ENCODE data around the gene ZCCHC14. TPM values are rescaled to one million over a fixed set of nuclear protein-coding genes. Genes with fewer than 3 reads are reported as not detected.
"Not testable (repeated sequence)": the region's sequence is repeated elsewhere in the genome, so short reads cannot be mapped to it uniquely, and the experiment has no call there.

The ZCCHC14 gene
- total and polyA plus RNA-seq, 4 experiments from 2014 or later: 0.21 to 25.1 (median 11.9) TPM

DNA sequence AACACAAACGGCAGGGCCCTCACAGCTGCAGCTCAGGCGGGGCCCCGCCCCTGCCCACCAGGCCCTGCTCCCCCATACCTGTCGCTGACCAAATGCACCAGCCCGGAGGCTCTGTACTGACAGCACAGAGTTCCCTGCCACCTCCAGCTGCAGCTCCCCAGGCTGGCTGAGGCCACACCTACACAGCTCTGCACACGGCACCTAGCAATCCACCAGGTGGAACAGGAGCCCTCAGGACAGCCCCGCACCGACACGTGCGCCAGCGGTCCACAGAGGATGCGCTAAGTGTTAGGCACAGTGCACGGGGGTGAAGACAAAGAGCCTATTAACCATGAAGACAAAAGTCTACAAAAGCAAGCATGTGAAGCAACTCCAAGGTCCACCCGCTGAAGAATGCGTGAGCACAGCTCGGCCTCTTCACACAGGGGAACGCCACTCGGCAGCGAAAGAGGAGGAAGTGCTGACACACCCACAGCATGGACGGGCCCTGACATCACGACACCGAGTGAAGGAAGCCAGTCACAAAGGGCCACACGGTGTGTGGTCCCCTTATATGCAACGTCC is 5.4 kb downstream of the ZCCHC14 start:
- ChIA-PET CTCF (ENCODE audit: partially characterized antibody) (no interaction called here), POLR2A (ENCODE audit: partially characterized antibody) (no interaction called here)
- Histone ChIP-seq H3K36me3 (ENCODE audit: insufficient read depth, low read length) (no peaks in the 10 kb centered on the region), H3K27me3 (ENCODE audit: insufficient read depth, low read length) (no peaks in the 10 kb centered on the region), H3K27ac (ENCODE audit: low read depth, low read length) (no peak overlapping the region), H3K9me3 (ENCODE audit: control insufficient read depth in 1 of 2, low read length in 2 of 2) (no peaks in the 10 kb centered on the region), H3K4me3 (ENCODE audit: low read length in 2 of 2) (no peak overlapping the region), H3K4me1 (ENCODE audit: insufficient read depth, low read length) (peaks cover 83% of the 10 kb centered on the region)
- no peaks in the 10 kb centered on the region for H3K9me3 Mint-ChIP-seq
- H3K4me3 Mint-ChIP-seq: peak overlapping the region in 6 of 8 donors; percentile 21 to 83 (median 76)
- H3K36me3 Mint-ChIP-seq: peaks cover 9 to 18% of the 10 kb centered on the region in 2 donors
- H3K27me3 Mint-ChIP-seq: no peaks in the 10 kb centered on the region
- H3K27ac Mint-ChIP-seq: peak overlapping the region in 3 of 7 donors; percentile 77 to 85 (median 79)
- peak in 4 of 5 donors; percentile 22 to 61 (median 32) for DNase-seq
- intact Hi-C loops (cut with micrococcal nuclease): no loop called here
- peaks cover 55 to 84% (median 72%) of the 10 kb centered on the region in 4 donors for H3K4me1 Mint-ChIP-seq

DNA sequence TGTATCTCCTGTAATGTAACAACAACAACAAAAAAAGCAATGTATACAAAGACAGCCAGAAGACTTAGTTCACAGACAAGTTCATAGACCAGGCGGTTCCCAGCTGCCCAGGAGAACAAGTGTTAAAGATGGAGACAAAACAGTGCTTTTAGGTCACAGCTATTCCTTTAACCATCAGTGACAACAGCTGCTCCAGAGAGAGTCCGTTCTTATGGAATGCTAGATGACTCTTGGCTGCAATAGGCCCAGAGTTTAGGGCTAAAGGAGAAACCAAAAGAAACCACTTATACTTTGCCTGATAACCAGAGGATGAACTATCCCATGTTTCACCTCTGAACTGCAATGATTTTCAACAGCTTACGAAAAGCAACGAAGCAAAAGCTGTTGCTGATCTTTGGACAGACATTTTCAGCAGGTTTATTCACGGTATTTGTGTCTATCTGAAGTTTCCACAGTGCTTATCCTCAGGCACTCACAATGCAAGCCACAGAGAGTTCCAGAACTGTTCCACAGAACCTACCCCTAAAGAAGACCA is 6.0 kb downstream of the ZCCHC14 start:
- POLR2A ChIA-PET (ENCODE audit: partially characterized antibody): no interaction called here
- no peak for DNase-seq
- Mint-ChIP-seq H3K4me3 (peak overlapping the region in 5 of 8 donors; percentile 5 to 83 (median 36)), H3K9me3 (no peaks in the 10 kb centered on the region), H3K4me1 (peaks cover 55 to 89% (median 77%) of the 10 kb centered on the region in 4 donors), H3K36me3 (peaks cover 9 to 18% of the 10 kb centered on the region in 2 donors), H3K27me3 (no peaks in the 10 kb centered on the region), H3K27ac (peak overlapping the region in 2 of 7 donors; percentile 38 to 92)
- intact Hi-C loops (cut with micrococcal nuclease): no loop called here
- peaks cover 83% of the 10 kb centered on the region for H3K4me1 ChIP-seq (ENCODE audit: insufficient read depth, low read length)
- no peaks in the 10 kb centered on the region for H3K36me3 ChIP-seq (ENCODE audit: insufficient read depth, low read length)
- no peak overlapping the region for H3K4me3 ChIP-seq (ENCODE audit: low read length in 2 of 2)
- no peak overlapping the region for H3K27ac ChIP-seq (ENCODE audit: low read depth, low read length)
- CTCF ChIA-PET (ENCODE audit: partially characterized antibody): no interaction called here
- no peaks in the 10 kb centered on the region for H3K9me3 ChIP-seq (ENCODE audit: control insufficient read depth in 1 of 2, low read length in 2 of 2)
- no peaks in the 10 kb centered on the region for H3K27me3 ChIP-seq (ENCODE audit: insufficient read depth, low read length)

DNA sequence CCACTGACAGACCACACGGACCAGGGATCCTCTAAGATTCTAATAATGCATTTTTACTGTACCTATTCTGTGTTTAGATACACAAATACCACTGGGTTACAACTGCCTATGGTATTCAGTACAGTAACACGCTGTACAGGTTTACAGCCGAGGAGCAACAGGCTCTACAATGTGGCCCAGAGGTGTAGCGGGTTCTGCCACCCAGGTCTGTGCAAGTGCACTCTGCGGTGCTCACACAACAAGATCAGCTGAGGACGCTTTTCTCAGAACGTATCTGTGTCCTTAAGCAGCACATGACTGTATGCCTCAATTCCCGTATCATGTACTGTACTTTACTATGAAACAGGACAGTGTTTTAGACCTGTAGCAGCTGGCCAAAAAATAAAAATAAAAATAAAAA is 6.5 kb downstream of the ZCCHC14 start:
- DNase-seq: no peak
- Mint-ChIP-seq H3K36me3 (peaks cover 9 to 18% of the 10 kb centered on the region in 2 donors), H3K4me3 (peak overlapping the region in 3 of 8 donors; percentile 48 to 72 (median 61)), H3K27me3 (no peaks in the 10 kb centered on the region), H3K4me1 (peaks cover 55 to 86% (median 76%) of the 10 kb centered on the region in 4 donors), H3K27ac (peak overlapping the region in 1 of 7 donors; percentile 92), H3K9me3 (no peaks in the 10 kb centered on the region)
- intact Hi-C loops (cut with micrococcal nuclease): no loop called here
- Histone ChIP-seq H3K27me3 (ENCODE audit: insufficient read depth, low read length) (no peaks in the 10 kb centered on the region), H3K9me3 (ENCODE audit: control insufficient read depth in 1 of 2, low read length in 2 of 2) (no peaks in the 10 kb centered on the region), H3K36me3 (ENCODE audit: insufficient read depth, low read length) (no peaks in the 10 kb centered on the region), H3K4me1 (ENCODE audit: insufficient read depth, low read length) (peaks cover 78% of the 10 kb centered on the region), H3K4me3 (ENCODE audit: low read length in 2 of 2) (no peak overlapping the region), H3K27ac (ENCODE audit: low read depth, low read length) (no peak overlapping the region)
- POLR2A ChIA-PET (ENCODE audit: partially characterized antibody): no interaction called here
- CTCF ChIA-PET (ENCODE audit: partially characterized antibody): interaction anchor here (0.6 kb wide), 1 partner anchor 882 kb away, joined by 3 read pairs; no protein-coding TSS in a partner anchor

DNA sequence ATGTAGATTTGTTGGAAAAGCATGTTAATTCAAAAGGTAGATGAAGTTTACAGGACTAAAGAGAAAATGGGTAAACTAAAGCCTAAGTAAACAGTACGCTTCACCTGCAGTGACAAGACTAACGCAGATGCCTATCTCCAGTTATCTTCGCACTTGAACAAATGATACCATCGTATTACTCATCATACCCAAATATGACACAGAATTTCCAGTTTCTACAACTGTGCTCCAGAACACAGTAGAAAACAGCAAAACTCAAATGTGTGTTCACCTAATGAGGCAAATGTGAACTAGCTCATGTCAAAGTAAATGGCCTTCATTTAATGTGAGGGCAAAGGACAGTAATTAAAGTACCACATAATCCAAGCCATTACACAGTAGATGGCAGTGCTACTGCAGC is 7.0 kb downstream of the ZCCHC14 start:
- H3K4me3 Mint-ChIP-seq: peak overlapping the region in 7 of 8 donors; percentile 2 to 72 (median 20)
- H3K9me3 Mint-ChIP-seq; H3K36me3 ChIP-seq (ENCODE audit: insufficient read depth, low read length); DNase-seq; H3K27me3 ChIP-seq (ENCODE audit: insufficient read depth, low read length); intact Hi-C loops (cut with micrococcal nuclease); H3K4me3 ChIP-seq (ENCODE audit: low read length in 2 of 2); POLR2A ChIA-PET (ENCODE audit: partially characterized antibody); H3K27me3 Mint-ChIP-seq; H3K27ac ChIP-seq (ENCODE audit: low read depth, low read length); H3K9me3 ChIP-seq (ENCODE audit: control insufficient read depth in 1 of 2, low read length in 2 of 2): not testable (repeated sequence)
- CTCF ChIA-PET (ENCODE audit: partially characterized antibody): interaction anchor here (0.6 kb wide), 1 partner anchor 881 kb away, joined by 3 read pairs; no protein-coding TSS in a partner anchor
- peaks cover 73% of the 10 kb centered on the region for H3K4me1 ChIP-seq (ENCODE audit: insufficient read depth, low read length)
- peaks cover 55 to 85% (median 75%) of the 10 kb centered on the region in 4 donors for H3K4me1 Mint-ChIP-seq
- peaks cover 9 to 19% of the 10 kb centered on the region in 2 donors for H3K36me3 Mint-ChIP-seq
- H3K27ac Mint-ChIP-seq: peak overlapping the region in 6 of 7 donors; percentile 4 to 92 (median 38)

DNA sequence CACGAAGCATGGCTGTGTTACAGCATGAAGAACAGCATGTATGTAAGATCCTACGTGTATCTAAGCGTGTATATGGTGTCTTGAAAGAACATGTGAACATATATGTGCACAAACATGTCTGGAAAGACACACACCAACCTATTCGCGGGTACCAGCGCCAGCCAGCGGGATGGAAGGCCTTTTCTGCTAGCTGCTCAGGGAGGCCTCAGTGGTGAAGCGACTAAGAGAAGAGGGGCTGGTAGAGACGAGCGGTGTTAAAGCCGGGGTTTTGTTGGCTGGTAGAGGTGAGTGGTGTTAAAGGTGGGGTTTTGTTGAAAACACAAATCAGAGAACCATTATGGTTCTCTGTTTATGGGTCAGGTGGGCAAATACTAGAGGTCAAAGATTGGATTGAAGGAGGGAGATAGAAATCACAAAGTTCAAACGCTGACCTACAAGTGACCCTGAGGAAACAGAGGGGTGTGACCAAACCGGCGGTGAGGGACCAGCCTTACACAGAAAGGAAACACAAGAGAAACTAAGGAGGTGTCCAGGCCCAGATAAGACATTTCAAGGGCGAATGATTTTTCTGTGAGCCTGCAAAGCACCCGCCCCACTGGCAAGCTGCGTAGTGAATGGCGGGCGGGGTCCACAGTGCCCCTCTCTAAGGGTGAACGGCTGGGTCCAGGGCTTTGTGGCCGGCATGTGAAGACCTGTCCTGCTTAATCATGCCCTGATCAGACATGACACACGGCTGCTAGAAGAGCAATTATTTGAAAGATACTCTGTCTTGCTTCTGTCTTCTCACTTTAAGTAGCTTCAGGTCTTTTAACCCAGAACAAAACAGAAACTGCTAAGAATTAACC is 8.1 kb downstream of the ZCCHC14 start:
- Mint-ChIP-seq H3K27ac (peak overlapping the region; percentile 40 to 92 (median 73)), H3K4me1 (peaks cover 46 to 79% (median 68%) of the 10 kb centered on the region in 4 donors), H3K36me3 (peaks cover 9 to 17% of the 10 kb centered on the region in 2 donors), H3K27me3 (no peaks in the 10 kb centered on the region), H3K4me3 (peak overlapping the region in 6 of 8 donors; percentile 0 to 76 (median 36)), H3K9me3 (no peaks in the 10 kb centered on the region)
- intact Hi-C loops (cut with micrococcal nuclease): no loop called here
- H3K27me3 ChIP-seq (ENCODE audit: insufficient read depth, low read length): no peaks in the 10 kb centered on the region
- ChIA-PET POLR2A (ENCODE audit: partially characterized antibody) (no interaction called here), CTCF (ENCODE audit: partially characterized antibody) (no interaction called here)
- H3K27ac ChIP-seq (ENCODE audit: low read depth, low read length): no peak overlapping the region
- H3K9me3 ChIP-seq (ENCODE audit: control insufficient read depth in 1 of 2, low read length in 2 of 2): no peaks in the 10 kb centered on the region
- H3K36me3 ChIP-seq (ENCODE audit: insufficient read depth, low read length): no peaks in the 10 kb centered on the region
- no peak overlapping the region for H3K4me3 ChIP-seq (ENCODE audit: low read length in 2 of 2)
- no peak for DNase-seq
- H3K4me1 ChIP-seq (ENCODE audit: insufficient read depth, low read length): peaks cover 62% of the 10 kb centered on the region

DNA sequence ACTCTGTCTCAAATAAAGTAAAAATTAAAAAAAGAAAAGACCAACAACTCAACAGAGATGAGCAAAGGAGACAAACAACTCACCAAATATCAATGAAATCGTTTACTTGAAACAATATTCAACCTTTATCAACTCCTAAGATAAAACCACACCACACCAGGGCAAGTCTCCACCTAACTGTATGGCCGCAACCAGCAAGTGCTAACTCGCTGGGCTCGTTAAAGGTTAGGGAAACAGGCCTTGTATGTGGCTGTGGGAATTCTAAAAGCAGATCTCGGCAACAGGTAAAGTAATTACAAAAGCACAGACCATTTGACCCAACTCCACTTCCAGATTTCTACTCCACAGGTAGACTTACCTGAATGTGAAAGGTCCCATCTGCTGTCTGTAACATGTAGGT is 9.3 kb downstream of the ZCCHC14 start:
- ChIA-PET CTCF (ENCODE audit: partially characterized antibody) (no interaction called here), POLR2A (ENCODE audit: partially characterized antibody) (no interaction called here)
- H3K27me3 Mint-ChIP-seq: no peaks in the 10 kb centered on the region
- Histone ChIP-seq H3K27me3 (ENCODE audit: insufficient read depth, low read length) (no peaks in the 10 kb centered on the region), H3K27ac (ENCODE audit: low read depth, low read length) (no peak overlapping the region), H3K36me3 (ENCODE audit: insufficient read depth, low read length) (no peaks in the 10 kb centered on the region), H3K4me1 (ENCODE audit: insufficient read depth, low read length) (peaks cover 50% of the 10 kb centered on the region), H3K9me3 (ENCODE audit: control insufficient read depth in 1 of 2, low read length in 2 of 2) (no peaks in the 10 kb centered on the region), H3K4me3 (ENCODE audit: low read length in 2 of 2) (no peak overlapping the region)
- H3K4me3 Mint-ChIP-seq: no peak overlapping the region
- no peaks in the 10 kb centered on the region for H3K9me3 Mint-ChIP-seq
- DNase-seq: no peak
- intact Hi-C loops (cut with micrococcal nuclease): no loop called here
- H3K27ac Mint-ChIP-seq: peak overlapping the region in 3 of 7 donors; percentile 18 to 26 (median 25)
- H3K4me1 Mint-ChIP-seq: peaks cover 37 to 70% (median 59%) of the 10 kb centered on the region in 4 donors
- H3K36me3 Mint-ChIP-seq: peaks cover 9 to 21% of the 10 kb centered on the region in 2 donors

DNA sequence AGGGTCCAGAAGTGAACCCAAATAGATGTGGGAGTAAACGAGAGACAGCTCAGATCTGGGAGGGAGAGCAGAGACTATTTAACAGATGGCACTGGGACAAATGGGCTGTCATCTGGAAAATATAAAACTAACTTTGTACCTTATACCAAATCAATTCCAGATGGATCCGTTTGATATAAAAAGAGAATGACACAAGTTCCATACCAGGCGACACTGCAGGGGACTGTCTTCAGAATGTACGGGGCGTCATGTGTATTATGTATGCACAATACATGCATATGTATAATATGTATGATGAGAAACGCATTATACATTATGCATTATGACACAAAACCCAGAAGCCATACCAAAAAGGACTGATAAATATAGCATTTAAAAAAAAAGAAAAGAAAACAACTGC is 10.2 kb downstream of the ZCCHC14 start:
- H3K27me3 ChIP-seq (ENCODE audit: insufficient read depth, low read length); H3K9me3 Mint-ChIP-seq; H3K4me3 ChIP-seq (ENCODE audit: low read length in 2 of 2); DNase-seq; CTCF ChIA-PET (ENCODE audit: partially characterized antibody); H3K27me3 Mint-ChIP-seq; intact Hi-C loops (cut with micrococcal nuclease); H3K36me3 ChIP-seq (ENCODE audit: insufficient read depth, low read length); POLR2A ChIA-PET (ENCODE audit: partially characterized antibody); H3K27ac ChIP-seq (ENCODE audit: low read depth, low read length); H3K9me3 ChIP-seq (ENCODE audit: control insufficient read depth in 1 of 2, low read length in 2 of 2): not testable (repeated sequence)
- Mint-ChIP-seq H3K4me3 (peak overlapping the region in 1 of 8 donors; percentile 11), H3K4me1 (peaks cover 43 to 71% (median 60%) of the 10 kb centered on the region in 4 donors), H3K36me3 (peaks cover 9 to 26% of the 10 kb centered on the region in 2 donors), H3K27ac (peak overlapping the region in 2 of 7 donors; percentile 4 to 79)
- H3K4me1 ChIP-seq (ENCODE audit: insufficient read depth, low read length): peaks cover 41% of the 10 kb centered on the region
